ENCODE measurements around the gene MMP10. TPM values are rescaled to one million over a fixed set of nuclear protein-coding genes. Genes with fewer than 3 reads are reported as not detected.

The MMP10 gene
- total and polyA plus RNA-seq, 2 donors (not counting 1 experiment from before 2014, with no cell fraction given), result 0.17 to 0.66 TPM

GRCh38 chr11:102773386-102773785, 7.0 kb downstream of the MMP10 start:
- Histone ChIP-seq H3K27ac (ENCODE audit: insufficient read depth, low read length) (no peak overlapping the region), H4K20me1 (ENCODE audit: control insufficient read depth, extremely low read depth, insufficient read depth, low read length) (no peaks in the 10 kb centered on the region), H3K4me1 (ENCODE audit: control insufficient read depth, extremely low read depth, insufficient read depth, low read length) (no peaks in the 10 kb centered on the region), H3K79me2 (ENCODE audit: control insufficient read depth, insufficient read depth, low read length) (no peaks in the 10 kb centered on the region), H2AFZ (ENCODE audit: low read length) (peak overlapping the region; percentile 18), H3K27me3 (ENCODE audit: control insufficient read depth, insufficient read depth, low read length) (no peaks in the 10 kb centered on the region), H3K4me3 (replicated peaks in 1 of 4; ENCODE audit: control extremely low read depth in 1 of 4, insufficient read depth in 1 of 4, low read depth in 3 of 4, low read length in 4 of 4) (no peak overlapping the region), H3K4me2 (ENCODE audit: extremely low read depth, insufficient read depth, low read length) (no peak overlapping the region), H3K36me3 (ENCODE audit: control insufficient read depth, insufficient read depth, low read length) (no peaks in the 10 kb centered on the region), H3K9me3 (ENCODE audit: control insufficient read depth, insufficient read depth, low read depth, low read length) (no peaks in the 10 kb centered on the region), H3K9ac (ENCODE audit: insufficient read depth, low read length) (no peak overlapping the region)
- TF ChIP-seq EZH2 (IDR thresholded peaks at IDR 0.05; ENCODE audit: low read length, missing control alignments), result no peak
- TF ChIP-seq, protein P1, sequence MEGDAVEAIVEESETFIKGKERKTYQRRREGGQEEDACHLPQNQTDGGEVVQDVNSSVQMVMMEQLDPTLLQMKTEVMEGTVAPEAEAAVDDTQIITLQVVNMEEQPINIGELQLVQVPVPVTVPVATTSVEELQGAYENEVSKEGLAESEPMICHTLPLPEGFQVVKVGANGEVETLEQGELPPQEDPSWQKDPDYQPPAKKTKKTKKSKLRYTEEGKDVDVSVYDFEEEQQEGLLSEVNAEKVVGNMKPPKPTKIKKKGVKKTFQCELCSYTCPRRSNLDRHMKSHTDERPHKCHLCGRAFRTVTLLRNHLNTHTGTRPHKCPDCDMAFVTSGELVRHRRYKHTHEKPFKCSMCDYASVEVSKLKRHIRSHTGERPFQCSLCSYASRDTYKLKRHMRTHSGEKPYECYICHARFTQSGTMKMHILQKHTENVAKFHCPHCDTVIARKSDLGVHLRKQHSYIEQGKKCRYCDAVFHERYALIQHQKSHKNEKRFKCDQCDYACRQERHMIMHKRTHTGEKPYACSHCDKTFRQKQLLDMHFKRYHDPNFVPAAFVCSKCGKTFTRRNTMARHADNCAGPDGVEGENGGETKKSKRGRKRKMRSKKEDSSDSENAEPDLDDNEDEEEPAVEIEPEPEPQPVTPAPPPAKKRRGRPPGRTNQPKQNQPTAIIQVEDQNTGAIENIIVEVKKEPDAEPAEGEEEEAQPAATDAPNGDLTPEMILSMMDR (conservative IDR thresholded peaks at IDR 0.05 in 1 of 2, IDR thresholded peaks at IDR 0.05 in 1 of 2; ENCODE audit: low read depth in 1 of 2, low read length in 2 of 2), result no peak
- DNase-seq (ENCODE audit: low read depth in 2 of 2), result peak in 1 of 2 donors; percentile 39

DNA sequence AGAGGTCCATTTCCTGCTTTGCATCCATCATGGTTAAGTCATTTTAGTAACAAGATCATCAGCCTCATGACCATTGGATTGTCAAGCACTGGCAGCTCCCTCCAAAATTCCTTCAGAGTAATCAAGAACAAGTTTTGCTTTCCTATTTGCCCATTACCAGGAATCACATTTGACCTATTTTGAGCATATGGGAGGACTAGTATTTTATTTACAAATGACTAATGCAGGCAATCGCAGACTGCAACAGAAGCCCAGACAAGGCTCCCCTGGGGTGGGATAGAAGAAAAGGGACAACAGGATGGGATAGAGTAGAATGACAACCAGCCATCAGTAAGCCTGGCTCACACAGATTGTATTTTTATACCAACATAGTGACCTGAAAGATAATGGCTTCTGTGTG, 9.1 kb downstream of the MMP10 start:
- Histone ChIP-seq H3K4me2 (ENCODE audit: extremely low read depth, insufficient read depth, low read length) (no peak overlapping the region), H3K27ac (ENCODE audit: insufficient read depth, low read length) (no peak overlapping the region), H3K9me3 (ENCODE audit: control insufficient read depth, insufficient read depth, low read depth, low read length) (no peaks in the 10 kb centered on the region), H2AFZ (ENCODE audit: low read length) (no peak overlapping the region), H3K36me3 (ENCODE audit: control insufficient read depth, insufficient read depth, low read length) (no peaks in the 10 kb centered on the region), H4K20me1 (ENCODE audit: control insufficient read depth, extremely low read depth, insufficient read depth, low read length) (no peaks in the 10 kb centered on the region), H3K4me3 (replicated peaks in 1 of 4; ENCODE audit: control extremely low read depth in 1 of 4, insufficient read depth in 1 of 4, low read depth in 3 of 4, low read length in 4 of 4) (no peak overlapping the region), H3K27me3 (ENCODE audit: control insufficient read depth, insufficient read depth, low read length) (no peaks in the 10 kb centered on the region), H3K79me2 (ENCODE audit: control insufficient read depth, insufficient read depth, low read length) (no peaks in the 10 kb centered on the region), H3K4me1 (ENCODE audit: control insufficient read depth, extremely low read depth, insufficient read depth, low read length) (no peaks in the 10 kb centered on the region), H3K9ac (ENCODE audit: insufficient read depth, low read length) (no peak overlapping the region)
- peak; percentile 39 to 53 for DNase-seq (ENCODE audit: low read depth in 2 of 2)
- TF ChIP-seq, protein P1 (conservative IDR thresholded peaks at IDR 0.05 in 1 of 2, IDR thresholded peaks at IDR 0.05 in 1 of 2; ENCODE audit: low read depth in 1 of 2, low read length in 2 of 2), result no peak
- no peak for TF ChIP-seq EZH2 (IDR thresholded peaks at IDR 0.05; ENCODE audit: low read length, missing control alignments)

DNA sequence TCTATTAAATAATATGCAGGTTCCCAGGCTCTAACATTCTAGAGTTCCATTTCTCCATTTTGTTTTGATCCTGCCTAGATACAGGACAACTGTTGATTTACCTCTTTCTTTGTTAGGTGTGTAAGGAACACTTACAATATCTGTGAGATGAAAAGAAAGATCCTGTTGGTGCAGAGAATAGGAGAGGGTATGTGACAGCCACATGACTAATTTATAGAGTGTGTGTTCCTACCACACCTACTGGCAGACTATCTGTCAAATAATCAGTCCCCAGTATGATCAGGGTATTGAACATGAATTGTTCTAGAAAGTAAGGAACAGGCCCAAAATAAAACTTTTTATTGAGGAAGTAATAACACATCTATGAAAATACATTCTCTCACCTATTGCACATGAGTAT, 10.2 kb downstream of the MMP10 start:
- Histone ChIP-seq H3K79me2 (ENCODE audit: control insufficient read depth, insufficient read depth, low read length) (no peaks in the 10 kb centered on the region), H3K9me3 (ENCODE audit: control insufficient read depth, insufficient read depth, low read depth, low read length) (no peaks in the 10 kb centered on the region), H4K20me1 (ENCODE audit: control insufficient read depth, extremely low read depth, insufficient read depth, low read length) (no peaks in the 10 kb centered on the region), H3K27me3 (ENCODE audit: control insufficient read depth, insufficient read depth, low read length) (no peaks in the 10 kb centered on the region), H3K4me1 (ENCODE audit: control insufficient read depth, extremely low read depth, insufficient read depth, low read length) (no peaks in the 10 kb centered on the region), H3K9ac (ENCODE audit: insufficient read depth, low read length) (no peak overlapping the region), H2AFZ (ENCODE audit: low read length) (no peak overlapping the region), H3K27ac (ENCODE audit: insufficient read depth, low read length) (no peak overlapping the region), H3K36me3 (ENCODE audit: control insufficient read depth, insufficient read depth, low read length) (no peaks in the 10 kb centered on the region), H3K4me2 (ENCODE audit: extremely low read depth, insufficient read depth, low read length) (no peak overlapping the region), H3K4me3 (replicated peaks in 1 of 4; ENCODE audit: control extremely low read depth in 1 of 4, insufficient read depth in 1 of 4, low read depth in 3 of 4, low read length in 4 of 4) (no peak overlapping the region)
- DNase-seq (ENCODE audit: low read depth in 2 of 2), result no peak
- TF ChIP-seq, protein P1 (conservative IDR thresholded peaks at IDR 0.05 in 1 of 2, IDR thresholded peaks at IDR 0.05 in 1 of 2; ENCODE audit: low read depth in 1 of 2, low read length in 2 of 2), result no peak
- TF ChIP-seq EZH2 (IDR thresholded peaks at IDR 0.05; ENCODE audit: low read length, missing control alignments), result no peak

All from fibroblast of lung (primary cell).